GM19025 (cell line): ENCODE data around the gene PNKP.

Source experiments
- ATAC-seq: cut with Tn5 transposase; IDR thresholded peaks from one replicate; pipeline ENCODE4 v1.9.1; 2021; ENCODE audit warnings: mild to moderate bottlenecking, low read depth, moderate library complexity; ENCODE audit not compliant: unreplicated experiment

The PNKP gene

DNA sequence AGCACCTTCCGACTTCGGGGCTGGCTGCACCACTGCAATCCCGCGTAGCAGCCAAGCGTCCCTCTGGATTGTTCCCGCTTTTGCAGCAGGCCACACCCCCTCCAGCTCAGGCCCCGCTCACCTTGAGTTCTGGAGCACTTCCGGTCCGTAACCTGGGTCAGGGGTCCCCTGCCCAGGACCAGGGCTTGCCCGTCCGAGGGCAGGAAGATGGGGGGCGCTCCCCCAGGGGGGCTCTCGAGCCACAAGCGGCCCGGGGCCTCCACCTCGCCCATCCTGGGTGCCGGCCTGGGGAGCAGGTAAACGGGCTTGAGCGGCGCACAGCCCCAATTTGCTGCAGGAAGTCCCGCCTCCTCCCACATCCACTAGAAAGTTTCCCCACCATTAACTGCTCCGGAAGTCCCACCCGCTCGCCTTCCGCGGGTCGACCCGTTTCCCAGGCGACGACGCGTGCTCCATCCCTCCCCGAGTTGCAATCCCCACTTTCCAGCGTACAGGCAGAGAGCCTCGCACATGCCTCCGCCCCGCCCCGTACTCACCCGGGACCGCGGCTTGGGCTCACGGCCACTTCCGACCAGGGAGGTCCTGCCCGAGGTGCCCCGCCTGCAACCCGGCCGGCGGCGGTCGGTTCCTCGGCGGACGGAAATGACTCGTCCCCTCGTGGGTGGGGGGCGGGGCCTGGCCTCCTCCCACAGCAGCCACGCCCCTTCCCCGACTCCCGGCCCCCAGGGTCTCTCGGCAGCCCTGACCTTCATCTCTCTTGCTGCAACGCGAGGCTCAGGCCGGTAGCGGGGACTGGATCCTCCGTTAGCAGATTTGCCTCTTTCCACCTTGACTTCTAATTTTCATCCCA is at the start of gene PNKP:
PNKP (minus strand) TSS at position 644 of the 850 bp plus-strand sequence; CDS start at position 272, 372 bp downstream.
- peak; percentile 42 for ATAC-seq

DNA sequence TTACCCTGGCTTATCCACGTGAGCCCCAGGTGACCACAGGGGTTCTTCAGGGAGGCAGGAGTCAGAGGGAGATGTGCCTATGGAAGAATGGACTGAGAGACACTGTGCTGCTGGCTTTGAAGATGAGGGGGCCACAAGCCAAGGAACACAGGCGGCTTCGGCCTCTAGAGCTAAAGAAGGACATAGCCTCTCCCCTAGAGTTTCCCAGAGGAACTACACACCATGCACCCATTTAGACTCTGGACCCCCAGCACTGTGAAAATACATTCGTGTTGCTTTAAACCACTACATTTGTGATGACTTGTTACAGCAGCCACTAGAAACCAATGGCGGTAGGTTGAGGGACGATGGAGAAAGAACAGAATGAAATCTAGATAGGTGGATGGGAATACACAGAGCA is 47.9 kb upstream of the PNKP start:
- ATAC-seq: no peak

GRCh38 chr19:49913720-49914119 is 46.3 kb upstream of the PNKP start:
- no peak for ATAC-seq

- no peak for ATAC-seq
Measured at GRCh38 chr19:49912965-49913685, 45.7 kb upstream of the PNKP start.

- ATAC-seq: no peak
Measured at GRCh38 chr19:49911381-49912145, 44.2 kb upstream of the PNKP start.

DNA sequence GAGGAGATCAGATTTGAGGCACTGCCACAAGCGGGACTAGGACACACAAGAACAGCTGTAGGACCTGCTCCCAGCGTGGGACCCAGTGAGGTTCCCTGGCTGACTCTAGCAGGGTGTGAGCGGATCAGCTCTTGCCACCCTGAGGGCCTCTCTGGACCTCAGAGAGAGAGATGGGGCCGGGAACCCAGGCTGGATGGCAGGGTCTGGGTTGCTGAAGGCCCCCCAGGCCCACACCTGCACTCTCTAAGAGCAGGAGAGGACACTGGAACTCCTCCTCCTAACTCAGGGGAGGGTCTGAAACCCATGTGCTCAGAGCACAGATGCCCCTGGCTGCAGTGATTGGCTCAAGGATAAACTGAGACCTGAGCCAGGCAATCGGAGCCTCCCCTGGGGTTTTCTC is 42.8 kb upstream of the PNKP start:
- no peak for ATAC-seq

DNA sequence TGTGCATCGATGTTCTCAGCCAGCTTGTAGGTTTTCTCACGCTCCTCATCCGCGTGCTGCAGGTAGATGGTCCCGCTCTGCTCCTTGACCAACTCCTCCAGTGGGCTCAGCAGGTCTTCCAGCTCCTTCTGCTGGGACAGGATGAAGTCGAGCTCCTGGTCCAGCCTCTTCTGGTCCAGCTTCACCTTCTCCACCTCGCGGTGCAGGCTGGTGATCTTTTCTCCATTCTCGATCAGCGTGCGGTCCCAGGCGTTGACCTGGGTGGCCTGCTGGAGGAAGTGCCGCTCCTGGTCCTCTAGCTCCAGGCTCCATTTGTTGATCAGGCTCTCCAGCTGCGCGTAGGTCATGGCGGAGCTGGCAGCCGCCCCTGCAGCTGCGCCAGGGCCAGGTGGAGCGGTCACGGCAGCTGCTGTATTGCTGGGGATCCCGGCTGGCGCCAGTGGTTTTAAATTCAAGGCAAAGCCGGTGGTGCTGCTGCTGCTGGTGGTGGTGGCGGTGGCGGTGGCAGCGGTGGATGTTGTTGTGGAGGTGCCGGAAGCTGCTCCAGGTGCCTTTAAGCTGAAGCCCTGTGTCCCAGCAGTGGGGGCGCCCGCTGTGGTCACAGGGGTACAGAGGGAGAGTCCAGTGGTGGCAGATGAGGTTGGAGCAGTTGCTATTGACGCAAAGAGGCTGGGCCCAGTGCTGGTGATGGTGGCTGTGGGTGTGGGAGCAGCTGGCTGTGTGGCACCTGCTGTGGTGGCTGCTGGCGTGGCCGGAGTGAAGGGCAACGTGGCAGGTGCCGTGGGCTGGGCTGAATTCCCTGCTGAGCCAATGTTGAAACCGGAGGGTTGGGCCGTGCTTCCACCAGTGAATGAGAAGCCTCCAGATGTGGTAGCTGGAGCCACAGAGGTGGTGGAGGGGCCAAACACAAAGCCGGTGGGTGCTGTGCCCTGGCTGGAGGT is 41.4 kb upstream of the PNKP start:
- ATAC-seq: no peak

DNA sequence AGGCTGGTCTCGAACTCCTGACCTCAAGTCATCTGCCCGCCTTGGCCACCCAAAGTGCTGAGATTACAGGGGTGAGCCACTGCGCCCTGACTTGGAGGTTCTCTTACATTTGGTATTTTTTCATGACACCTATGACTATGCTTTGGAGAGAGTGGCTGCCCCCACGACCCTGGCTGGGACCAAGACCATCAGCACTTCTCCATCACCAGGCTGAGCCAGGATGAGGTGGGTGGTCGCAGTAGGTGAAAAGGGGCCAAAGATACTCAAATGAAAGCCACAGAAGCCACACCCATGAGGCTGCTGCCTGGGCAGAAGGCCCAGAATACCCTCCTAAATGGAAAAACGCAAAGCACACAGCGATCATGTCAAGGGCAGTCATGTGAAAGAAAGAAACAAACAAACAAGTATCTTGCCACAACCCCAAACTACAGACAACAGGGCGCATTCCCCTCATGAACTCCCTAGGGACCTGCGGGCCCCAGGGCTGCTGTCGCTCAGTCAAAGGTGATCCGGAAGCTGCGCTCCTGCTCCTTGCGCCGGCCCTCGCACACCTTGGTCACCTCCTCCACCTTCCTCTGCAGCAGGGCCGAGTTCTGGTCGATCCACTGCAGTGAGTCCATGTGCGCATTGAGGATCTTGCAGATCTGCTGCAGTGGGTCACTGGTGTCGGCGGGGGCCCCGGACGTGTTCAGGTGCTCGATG is 40.5 kb upstream of the PNKP start:
- ATAC-seq: no peak

- no peak for ATAC-seq
Measured at GRCh38 chr19:49906879-49907564, 39.6 kb upstream of the PNKP start.

DNA sequence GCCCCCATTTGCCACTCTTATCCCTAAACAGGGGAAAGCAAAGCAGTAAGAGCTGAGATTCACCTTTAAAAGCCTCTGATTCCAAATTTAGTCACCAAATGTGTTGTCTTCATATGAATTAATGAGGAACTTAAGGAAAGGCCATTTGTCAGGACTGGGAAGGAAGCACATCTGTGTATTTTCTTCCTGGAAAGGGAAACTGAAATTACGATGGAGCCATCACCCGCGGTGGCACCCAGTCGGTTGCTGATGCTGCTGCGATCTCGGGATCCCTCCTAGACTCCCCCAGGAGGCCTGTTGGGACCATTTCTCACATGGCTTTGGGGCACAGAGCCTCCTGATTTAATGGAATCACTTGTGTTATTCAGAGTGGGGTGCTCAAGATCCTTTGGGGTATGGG is 36.8 kb upstream of the PNKP start:
- ATAC-seq: no peak

GRCh38 chr19:49896863-49897621 is 29.7 kb upstream of the PNKP start, which contains the start of gene IL4I1:
IL4I1 (minus strand) TSS chr19:49896887; CDS start chr19:49896160, 727 bp downstream.
- peak; percentile 41 for ATAC-seq

GRCh38 chr19:49895566-49896297 is 28.4 kb upstream of the PNKP start:
- no peak for ATAC-seq

- no peak for ATAC-seq
Measured at GRCh38 chr19:49894879-49895565, 27.6 kb upstream of the PNKP start.

DNA sequence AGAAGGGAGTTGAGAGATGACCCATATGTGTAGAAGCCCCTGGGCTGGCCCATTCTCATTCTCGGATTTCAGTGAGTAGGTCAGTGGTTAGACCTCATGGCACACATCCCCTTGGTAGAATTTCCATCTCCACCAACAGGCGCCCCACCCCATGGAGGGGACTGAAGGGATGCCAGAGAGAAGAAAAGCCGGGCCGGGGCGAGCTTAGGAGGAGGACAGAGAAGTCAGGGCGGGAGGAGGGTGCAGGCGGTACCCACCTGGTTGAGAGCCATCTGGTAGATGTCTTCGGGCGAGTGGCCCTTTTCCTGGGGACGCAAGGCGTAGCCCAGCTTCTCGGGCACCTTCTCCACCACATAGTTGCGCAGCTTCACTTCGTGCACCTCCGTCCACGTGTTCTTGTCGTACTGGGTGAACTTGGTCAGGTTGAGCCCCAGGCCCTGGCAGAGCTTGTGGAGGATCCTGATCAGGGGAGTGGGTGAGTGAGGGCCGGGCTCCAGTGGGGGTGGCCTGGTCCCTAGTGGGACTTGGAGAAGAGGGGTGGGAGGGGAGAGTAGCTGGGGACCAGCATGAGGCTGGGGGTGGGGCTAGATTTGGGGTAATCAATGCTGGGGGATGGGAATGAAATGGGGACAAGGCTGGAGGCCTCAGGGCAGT is 26.8 kb upstream of the PNKP start:
- ATAC-seq: no peak

GRCh38 chr19:49892716-49893115 is 25.3 kb upstream of the PNKP start:
- ATAC-seq: no peak

- ATAC-seq: no peak
Measured at GRCh38 chr19:49891393-49891792, 24.0 kb upstream of the PNKP start.
